LNCaP clone FGC (cell line): ENCODE data around the gene MT4.

Experiments
- DNase-seq: peaks from one replicate; pipeline ENCODE4 v3.0.0-alpha.2; 2011; ENCODE audit warnings: low read depth
- H3K4me3 ChIP-seq: 2 replicates; pipeline ENCODE4 v1.5.1; 2011; ENCODE audit warnings: mild to moderate bottlenecking, low read depth, low read length, control low read depth
- CTCF ChIP-seq: IDR thresholded peaks from 2 replicates; pipeline ENCODE4 v1.5.1; 2012; ENCODE audit warnings: mild to moderate bottlenecking; ENCODE audit not compliant: control insufficient read depth, insufficient read depth; ENCODE audit errors: extremely low read depth

Gene MT4

GRCh38 chr16:56608043-56608875, 43.4 kb downstream of the MT4 start, which contains the start of gene MT2A:
Gene MT2A (plus strand): TSS chr16:56608584. CDS start chr16:56608656, 72 bp downstream.
- H3K4me3 ChIP-seq, result peak within 1 kb of the TSS; percentile 59
- no peak for TF ChIP-seq CTCF
- DNase-seq, result peak; percentile 92

GRCh38 chr16:56608876-56609462, 44.1 kb downstream of the MT4 start:
- peak; percentile 21 for TF ChIP-seq CTCF
- H3K4me3 ChIP-seq, result peak overlapping the region; percentile 59
- no peak for DNase-seq

GRCh38 chr16:56609463-56609921, 44.6 kb downstream of the MT4 start:
- peak overlapping the region; percentile 59 for H3K4me3 ChIP-seq
- no peak for DNase-seq
- no peak for TF ChIP-seq CTCF

GRCh38 chr16:56610017-56610608, 45.2 kb downstream of the MT4 start:
- H3K4me3 ChIP-seq, result no peak overlapping the region
- TF ChIP-seq CTCF, result no peak
- no peak for DNase-seq

- DNase-seq, result no peak
- TF ChIP-seq CTCF, result no peak
- H3K4me3 ChIP-seq, result no peak overlapping the region
These were observed 45.8 kb downstream of the MT4 start for GRCh38 chr16:56610609-56611111.

- no peak for TF ChIP-seq CTCF
- no peak for DNase-seq
- H3K4me3 ChIP-seq, result no peak overlapping the region
These were observed 46.5 kb downstream of the MT4 start for GRCh38 chr16:56611281-56611833.
